ENCODE measurements around the gene GNG2.

GRCh38 chr14:51933191-51933590, 72.8 kb downstream of the GNG2 start:
- TF ChIP-seq CTCF (conservative IDR thresholded peaks at IDR 0.05) (no peak), EZH2 (IDR thresholded peaks at IDR 0.05; ENCODE audit: low read depth) (no peak)

Measured in PC-9 (cell line).